ENCODE data around the gene POLR2M.

Gene POLR2M

DNA sequence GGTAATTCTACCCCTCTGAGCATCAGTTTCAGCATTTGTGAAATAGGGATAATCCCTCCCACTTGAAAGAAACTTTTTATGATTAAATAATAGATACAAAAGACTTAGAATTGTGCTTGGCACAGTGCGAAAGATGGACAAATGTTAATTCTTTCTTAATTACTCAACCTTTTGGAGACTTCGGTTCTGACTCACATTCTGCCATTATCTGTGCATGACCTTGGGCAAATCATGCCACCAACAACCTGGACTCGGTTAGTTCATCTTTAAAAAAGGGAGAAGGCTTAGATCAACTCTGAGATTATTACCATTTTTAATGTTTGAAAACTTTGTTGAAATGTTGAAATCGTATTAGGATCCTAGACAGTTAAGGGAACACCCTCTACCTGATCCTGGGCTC, 40.6 kb upstream of the POLR2M start:
- no peak for DNase-seq (ENCODE audit: low read depth)

DNA sequence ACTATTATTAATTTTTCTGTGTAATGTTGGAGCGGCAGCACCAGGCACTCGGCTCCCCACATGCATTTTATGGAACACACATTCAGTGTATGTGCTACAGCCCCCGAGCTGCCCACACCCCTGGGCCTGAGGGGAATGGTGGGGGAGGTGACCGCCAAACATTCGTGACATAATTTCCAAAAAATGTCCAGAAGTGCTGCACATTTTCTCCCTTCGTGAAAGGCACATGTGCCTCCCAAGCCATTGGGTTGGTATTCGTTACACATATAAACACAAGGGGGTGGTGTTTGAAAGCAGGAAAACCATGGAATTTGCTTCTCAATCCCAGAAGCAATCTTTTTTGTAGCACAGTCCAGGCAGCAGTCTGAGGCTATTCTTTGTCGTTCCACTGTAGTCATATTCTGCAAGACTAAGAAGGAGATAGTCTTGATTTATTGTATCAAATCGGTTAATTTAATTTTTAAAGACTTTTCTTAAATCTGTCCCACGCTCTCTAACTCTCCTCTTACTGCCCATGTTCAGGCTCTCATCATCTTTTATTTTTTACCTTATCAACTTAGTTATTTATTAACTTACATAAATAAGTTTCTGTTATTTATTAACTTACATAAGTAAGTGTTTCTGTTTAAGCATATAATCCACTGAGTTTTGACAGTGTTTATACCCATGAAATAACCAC, 39.2 kb upstream of the POLR2M start:
- DNase-seq (ENCODE audit: low read depth), result no peak
- TF ChIP-seq, protein P1, sequence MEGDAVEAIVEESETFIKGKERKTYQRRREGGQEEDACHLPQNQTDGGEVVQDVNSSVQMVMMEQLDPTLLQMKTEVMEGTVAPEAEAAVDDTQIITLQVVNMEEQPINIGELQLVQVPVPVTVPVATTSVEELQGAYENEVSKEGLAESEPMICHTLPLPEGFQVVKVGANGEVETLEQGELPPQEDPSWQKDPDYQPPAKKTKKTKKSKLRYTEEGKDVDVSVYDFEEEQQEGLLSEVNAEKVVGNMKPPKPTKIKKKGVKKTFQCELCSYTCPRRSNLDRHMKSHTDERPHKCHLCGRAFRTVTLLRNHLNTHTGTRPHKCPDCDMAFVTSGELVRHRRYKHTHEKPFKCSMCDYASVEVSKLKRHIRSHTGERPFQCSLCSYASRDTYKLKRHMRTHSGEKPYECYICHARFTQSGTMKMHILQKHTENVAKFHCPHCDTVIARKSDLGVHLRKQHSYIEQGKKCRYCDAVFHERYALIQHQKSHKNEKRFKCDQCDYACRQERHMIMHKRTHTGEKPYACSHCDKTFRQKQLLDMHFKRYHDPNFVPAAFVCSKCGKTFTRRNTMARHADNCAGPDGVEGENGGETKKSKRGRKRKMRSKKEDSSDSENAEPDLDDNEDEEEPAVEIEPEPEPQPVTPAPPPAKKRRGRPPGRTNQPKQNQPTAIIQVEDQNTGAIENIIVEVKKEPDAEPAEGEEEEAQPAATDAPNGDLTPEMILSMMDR (IDR thresholded peaks at IDR 0.05; ENCODE audit: insufficient read depth, low read depth, low read length, missing control alignments), result no peak
- no peak overlapping the region for H3K4me3 ChIP-seq (ENCODE audit: low read depth, low read length)

More for the DNA sequence above, 40.6 kb upstream of the POLR2M start:
- TF ChIP-seq, protein P1 (IDR thresholded peaks at IDR 0.05; ENCODE audit: insufficient read depth, low read depth, low read length, missing control alignments), result no peak
- no peak overlapping the region for H3K4me3 ChIP-seq (ENCODE audit: low read depth, low read length)

DNA sequence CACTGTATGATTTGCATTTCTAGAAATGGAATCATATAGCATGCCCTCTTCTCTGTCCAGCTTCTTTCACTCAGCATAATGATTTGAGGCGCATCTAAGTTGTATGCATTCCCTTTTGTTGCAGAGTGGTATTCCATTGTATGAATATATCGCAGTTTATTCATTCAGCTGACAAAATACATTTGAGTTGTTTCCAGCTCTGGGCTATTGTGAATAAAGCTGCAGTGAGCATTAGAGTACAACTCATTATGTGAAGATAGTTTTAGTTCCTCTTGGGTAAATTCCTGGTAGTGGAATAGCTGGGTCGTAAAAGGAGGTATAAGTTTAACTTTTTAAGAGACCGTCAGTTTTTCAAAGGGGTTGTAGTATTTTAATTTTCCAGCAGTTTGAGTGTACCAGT, 38.5 kb upstream of the POLR2M start:
- H3K4me3 ChIP-seq (ENCODE audit: low read depth, low read length), result no peak overlapping the region
- no peak for DNase-seq (ENCODE audit: low read depth)
- TF ChIP-seq, protein P1 (IDR thresholded peaks at IDR 0.05; ENCODE audit: insufficient read depth, low read depth, low read length, missing control alignments), result no peak

DNA sequence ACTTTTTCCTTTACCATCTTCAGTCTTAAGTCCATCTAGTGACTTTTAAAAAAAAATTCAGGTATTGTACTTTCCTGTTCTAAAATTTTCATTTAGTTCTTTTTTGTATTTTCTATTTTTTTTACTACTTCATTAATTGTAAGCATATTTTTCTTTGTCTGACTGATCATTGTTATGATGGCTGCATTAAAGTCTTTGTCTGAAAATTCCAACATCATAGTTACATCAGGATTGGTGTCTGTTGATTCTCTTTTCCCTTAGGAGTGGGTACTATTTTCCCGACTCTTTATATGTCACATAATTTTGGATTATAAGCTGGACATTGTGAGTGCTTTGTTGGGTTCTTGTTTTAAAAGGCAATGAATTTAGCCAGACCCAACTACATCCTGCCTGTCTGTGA, 34.9 kb upstream of the POLR2M start:
- TF ChIP-seq, protein P1 (IDR thresholded peaks at IDR 0.05; ENCODE audit: insufficient read depth, low read depth, low read length, missing control alignments), result no peak
- no peak for DNase-seq (ENCODE audit: low read depth)
- H3K4me3 ChIP-seq (ENCODE audit: low read depth, low read length), result no peak overlapping the region

DNA sequence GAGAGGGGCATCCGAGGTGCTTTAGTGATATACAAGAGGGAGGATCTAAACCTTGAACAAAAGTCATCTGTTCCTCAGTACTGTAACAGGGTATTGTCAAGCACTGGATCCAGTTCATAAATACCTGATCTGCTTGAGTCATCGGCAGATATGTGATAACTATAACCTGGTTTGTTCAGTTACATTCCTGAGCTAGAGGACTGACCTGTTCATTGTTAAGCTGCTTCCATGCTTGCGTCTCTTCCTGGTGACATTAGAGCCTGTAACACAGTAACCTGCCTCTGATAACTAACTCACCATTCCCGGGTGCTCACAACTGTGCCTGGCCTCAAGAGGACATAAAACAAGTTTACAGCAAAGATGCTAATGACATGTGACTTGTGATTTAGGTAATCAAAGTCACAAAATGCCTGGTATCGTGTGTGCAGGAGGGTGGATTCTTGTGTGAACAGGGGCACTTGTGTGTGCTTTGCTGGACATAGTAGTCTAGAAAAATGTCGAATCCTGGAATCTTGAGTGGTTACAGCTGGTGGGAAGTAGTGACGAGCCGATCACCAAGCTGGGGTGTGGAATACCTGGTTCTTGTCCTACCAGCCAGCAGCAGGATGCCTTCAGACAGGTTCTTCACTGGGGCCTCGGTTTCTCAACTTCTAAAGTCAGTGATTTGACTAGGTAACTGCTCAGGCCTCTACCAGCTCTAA, 30.9 kb upstream of the POLR2M start:
- TF ChIP-seq, protein P1 (IDR thresholded peaks at IDR 0.05; ENCODE audit: insufficient read depth, low read depth, low read length, missing control alignments), result no peak
- no peak for DNase-seq (ENCODE audit: low read depth)
- no peak overlapping the region for H3K4me3 ChIP-seq (ENCODE audit: low read depth, low read length)

DNA sequence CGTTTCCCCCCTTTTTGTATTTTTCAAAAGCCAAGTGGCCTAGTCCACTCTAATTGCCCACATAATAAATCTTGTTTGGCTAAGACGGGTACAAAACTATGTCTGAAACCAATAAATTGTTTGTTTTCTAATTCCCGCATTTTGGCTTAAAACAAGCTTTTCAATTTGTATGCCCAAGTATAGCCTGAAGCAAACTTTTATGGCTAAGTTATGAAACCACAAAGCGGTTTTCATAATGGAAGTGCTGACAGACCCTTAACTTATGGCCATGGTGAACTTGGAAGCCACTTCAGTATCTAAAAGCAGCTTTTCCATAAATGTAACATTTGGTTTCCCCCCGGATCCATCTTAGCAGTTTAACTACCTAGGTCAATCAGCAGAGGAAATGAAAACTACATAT, 29.9 kb upstream of the POLR2M start:
- H3K4me3 ChIP-seq (ENCODE audit: low read depth, low read length), result no peak overlapping the region
- no peak for DNase-seq (ENCODE audit: low read depth)
- TF ChIP-seq, protein P1 (IDR thresholded peaks at IDR 0.05; ENCODE audit: insufficient read depth, low read depth, low read length, missing control alignments), result no peak

All from GM12865 (cell line).